GM19467 (cell line): ENCODE results near the gene SLC3A2.

Experiments used
- ATAC-seq: cut with Tn5 transposase; IDR thresholded peaks from one replicate; pipeline ENCODE4 v1.9.1; 2021; ENCODE audit warnings: mild to moderate bottlenecking, moderate library complexity; ENCODE audit not compliant: unreplicated experiment

Gene SLC3A2

DNA sequence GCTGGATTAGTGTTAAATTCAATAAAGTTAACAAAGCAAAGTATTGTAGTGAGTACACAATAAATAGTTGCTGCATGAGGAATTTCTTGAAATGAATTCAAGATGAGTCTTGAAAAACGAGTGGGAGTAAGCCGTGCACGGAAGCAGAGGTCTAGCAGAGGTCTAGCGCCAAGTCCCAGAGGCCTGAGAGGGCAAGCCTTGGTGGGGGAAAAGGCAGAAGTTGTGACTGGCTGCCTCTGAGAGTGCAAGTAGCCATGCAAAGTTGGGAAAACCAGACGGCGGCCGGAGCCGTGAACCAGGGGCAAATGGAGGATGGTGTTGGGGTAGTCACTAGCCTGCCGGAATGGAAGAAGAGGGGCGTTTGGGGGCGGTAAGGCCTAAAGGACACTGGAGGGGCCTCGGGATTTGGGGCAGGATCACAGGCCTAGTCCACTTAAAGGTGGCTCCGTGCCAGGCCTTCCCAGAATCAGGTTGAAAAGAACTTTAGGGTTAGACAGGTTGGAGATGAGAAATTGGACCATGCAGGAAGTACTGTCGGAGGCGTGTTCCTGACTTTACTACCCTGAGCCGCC is 379 bp upstream of the SLC3A2 start:
- ATAC-seq, result no peak

DNA sequence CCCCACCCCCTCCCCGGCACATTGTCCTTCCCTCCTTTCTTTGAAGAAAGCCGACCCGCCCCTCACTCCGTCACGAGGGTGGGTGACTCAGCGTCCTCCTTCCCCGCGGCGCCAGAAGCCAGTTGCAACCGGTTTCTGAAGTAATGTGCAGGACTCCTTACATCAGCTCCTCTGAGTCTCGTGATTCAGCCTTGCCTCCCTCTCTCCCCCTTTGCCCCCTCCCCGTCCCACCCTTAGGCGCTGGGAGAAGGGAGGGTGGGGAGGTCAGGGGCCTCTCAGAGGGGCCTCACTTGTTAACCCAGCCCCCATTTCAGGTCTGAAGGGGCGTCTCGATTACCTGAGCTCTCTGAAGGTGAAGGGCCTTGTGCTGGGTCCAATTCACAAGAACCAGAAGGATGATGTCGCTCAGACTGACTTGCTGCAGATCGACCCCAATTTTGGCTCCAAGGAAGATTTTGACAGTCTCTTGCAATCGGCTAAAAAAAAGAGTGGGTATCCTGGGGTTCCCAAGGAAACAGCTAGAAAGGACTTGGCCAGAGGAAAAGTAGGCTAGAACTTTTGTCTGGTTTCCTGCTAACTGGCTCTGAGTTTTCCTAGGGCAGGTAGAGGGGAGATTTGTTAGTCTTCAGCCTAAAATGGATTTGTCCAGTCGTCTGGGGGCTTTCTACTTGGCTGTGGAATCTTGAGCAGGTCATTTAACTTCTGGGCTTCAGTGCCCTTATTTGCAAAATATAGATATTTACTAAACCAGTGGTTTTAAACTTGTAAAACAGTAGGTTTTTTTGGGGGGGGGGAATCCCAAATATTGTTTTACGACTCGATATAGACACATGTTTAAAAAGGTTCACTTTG is 1.1 kb downstream of the SLC3A2 start:
- ATAC-seq, result peak; percentile 39

GRCh38 chr11:62882431-62882749 is 1.7 kb downstream of the SLC3A2 start:
- ATAC-seq, result no peak

DNA sequence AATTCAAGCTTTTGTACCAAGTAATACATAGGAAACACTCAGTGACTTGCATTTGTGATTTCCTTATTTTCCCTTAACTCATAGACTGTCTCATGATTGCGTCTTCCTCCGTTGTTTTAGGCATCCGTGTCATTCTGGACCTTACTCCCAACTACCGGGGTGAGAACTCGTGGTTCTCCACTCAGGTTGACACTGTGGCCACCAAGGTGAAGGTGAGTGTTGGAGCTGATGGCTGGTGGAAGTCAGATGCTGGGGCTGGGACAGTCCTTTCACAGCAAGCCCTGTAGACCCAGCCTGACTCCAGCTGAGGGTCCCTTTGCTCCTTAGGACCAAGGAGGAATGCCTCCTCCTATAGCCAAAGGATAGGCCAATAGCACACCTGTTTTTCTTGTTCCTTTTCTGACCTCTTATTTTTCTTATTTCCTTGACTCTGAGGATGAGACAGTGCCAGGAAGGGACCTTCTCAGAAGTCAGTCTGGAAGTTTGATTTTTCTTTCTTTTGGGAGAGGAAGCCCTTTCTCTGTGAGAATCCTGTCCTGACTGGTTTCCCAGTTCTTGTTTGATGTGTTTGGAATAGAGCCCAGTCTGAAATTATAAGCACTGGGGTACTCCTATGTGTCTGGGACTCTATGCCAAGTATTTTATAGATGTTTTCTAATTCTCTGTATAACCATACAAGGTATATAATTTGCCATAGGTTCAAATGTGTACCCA is 2.2 kb downstream of the SLC3A2 start:
- ATAC-seq, result no peak

DNA sequence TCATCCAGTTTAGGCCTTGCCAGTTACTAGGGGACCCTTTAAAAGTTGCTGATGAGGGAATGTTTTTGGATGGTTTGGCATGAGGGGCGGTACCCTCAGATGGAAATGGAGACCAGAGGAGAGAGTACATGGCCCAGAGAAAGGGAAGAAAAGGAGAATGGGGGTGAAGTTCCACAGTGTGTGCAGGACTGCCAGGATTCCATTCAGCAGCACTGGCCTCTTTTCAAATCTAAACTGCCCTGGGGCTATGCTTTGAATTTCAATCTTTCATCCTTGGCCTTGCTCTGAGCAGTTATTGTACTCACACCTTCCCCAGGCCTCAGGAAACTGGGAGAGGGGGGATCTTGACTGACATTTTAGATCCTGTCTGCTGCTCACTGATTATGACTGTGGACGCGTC is 3.0 kb downstream of the SLC3A2 start:
- ATAC-seq, result no peak

DNA sequence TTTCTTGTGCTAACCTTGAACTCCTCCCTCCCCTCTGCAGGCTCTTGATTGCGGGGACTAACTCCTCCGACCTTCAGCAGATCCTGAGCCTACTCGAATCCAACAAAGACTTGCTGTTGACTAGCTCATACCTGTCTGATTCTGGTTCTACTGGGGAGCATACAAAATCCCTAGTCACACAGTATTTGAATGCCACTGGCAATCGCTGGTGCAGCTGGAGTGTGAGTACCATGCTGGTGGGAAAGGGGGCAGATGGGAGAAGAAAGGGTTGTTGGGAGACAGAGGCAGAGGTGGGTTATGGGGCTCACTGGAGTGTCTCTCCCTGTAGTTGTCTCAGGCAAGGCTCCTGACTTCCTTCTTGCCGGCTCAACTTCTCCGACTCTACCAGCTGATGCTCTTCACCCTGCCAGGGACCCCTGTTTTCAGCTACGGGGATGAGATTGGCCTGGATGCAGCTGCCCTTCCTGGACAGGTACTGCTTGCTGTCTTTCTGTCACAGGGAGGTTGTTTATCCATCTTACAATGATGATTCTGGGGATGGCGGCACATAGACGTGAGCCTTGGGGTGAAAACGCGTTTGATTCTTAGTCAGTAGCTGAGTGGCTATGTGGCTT is 4.5 kb downstream of the SLC3A2 start:
- no peak for ATAC-seq

- no peak for ATAC-seq
Observed at GRCh38 chr11:62888406-62888805, 7.7 kb downstream of the SLC3A2 start.

DNA sequence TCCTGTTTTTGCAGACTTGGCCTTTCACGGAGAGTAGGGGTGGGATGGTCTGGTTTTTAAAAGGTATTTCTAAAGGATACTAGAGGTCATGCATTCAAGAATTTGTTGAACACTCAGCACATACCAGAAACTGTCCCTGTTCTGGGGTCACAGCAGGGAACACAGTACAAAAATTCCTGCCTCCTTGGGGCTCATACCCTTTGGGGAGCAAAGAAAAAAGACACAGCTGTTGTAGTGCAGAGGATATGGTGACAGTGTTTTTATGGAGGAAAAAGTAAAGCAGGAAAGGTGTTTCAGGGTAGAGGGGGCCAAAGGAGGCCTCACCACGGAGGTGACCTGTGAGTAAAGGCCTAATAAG is 8.4 kb downstream of the SLC3A2 start:
- ATAC-seq, result no peak

GRCh38 chr11:62889484-62890437 is 9.1 kb downstream of the SLC3A2 start:
- no peak for ATAC-seq

GRCh38 chr11:62892077-62892922 is 11.6 kb downstream of the SLC3A2 start:
- no peak for ATAC-seq

DNA sequence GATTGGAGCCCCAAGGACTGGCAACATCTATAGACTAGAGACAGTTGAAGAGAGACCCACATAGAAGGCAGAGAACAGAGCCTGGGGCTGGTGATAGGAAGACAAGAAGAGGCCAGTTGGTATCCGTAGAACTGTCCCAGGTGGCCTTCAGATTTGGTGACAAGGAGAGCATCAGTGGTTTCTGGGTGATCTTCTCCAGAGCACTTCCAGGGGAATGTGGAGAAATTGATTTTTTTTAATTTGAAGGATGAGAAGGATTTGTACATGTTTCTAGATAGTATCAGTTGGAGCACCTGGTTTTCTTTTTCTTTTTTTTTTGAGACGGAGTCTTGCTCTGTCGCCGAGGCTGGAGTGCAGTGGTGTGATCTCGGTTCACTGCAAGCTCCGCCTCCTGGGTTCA is 14.8 kb downstream of the SLC3A2 start:
- ATAC-seq, result no peak

DNA sequence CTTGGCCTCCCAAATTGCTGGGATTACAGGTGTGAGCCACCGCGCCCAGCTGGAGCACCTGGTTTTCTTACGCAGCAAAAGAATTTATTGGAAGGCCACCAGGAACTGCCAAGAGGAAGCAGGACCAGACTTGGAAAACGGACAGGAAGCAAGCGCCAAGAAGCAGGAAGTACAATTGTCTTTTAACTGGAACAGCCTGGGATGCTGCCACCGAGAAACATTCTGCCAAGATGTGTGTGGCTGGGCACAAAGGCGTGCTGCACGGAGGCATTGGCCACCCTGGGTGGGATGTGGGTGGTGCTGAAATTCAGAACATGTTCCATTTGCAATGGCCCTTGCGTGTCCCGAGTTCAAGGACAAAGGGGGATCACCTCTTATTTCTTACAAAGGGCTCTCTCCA is 15.4 kb downstream of the SLC3A2 start:
- no peak for ATAC-seq

DNA sequence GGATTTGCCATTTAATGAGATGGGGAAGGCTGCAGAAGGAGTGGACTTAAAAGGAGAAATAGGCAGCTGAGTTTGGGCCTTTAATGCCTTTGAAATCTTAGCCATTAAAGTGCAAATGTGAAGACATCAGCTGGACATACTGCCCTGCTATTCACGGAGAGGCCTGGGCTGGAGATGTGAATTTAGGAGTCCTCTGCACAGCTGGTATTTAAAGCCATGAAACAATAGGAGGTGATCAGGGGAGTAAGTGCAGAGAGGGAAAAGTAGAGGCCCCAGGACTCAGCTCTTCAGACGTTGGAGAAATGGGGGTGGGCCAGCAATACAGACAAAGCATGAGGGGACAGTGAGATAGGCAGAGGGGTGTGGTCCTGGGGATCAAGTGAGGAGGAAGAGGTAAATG is 16.6 kb downstream of the SLC3A2 start:
- ATAC-seq, result no peak

GRCh38 chr11:62898027-62898426 is 17.3 kb downstream of the SLC3A2 start:
- no peak for ATAC-seq

- ATAC-seq, result no peak
Observed at GRCh38 chr11:62902932-62903331, 22.2 kb downstream of the SLC3A2 start.

DNA sequence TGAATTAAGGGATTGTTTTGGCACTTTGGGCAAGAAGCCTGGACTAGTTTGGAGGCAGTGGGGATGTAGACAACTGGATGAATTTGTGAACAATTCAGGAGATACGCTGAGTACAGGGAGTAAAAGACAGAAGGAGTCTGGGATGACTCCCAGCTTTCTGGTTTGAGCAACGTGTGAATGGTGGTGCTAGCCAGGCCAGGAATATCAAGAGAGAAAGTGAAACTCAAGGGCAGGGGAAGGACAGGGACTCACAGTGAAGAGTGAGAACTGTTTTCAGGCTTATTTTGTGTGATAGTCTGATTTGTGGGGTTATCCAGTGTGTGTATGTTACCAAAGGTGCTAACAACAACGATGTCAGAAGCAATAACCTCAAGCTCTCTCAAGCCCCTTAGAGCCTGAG is 24.6 kb downstream of the SLC3A2 start:
- no peak for ATAC-seq

DNA sequence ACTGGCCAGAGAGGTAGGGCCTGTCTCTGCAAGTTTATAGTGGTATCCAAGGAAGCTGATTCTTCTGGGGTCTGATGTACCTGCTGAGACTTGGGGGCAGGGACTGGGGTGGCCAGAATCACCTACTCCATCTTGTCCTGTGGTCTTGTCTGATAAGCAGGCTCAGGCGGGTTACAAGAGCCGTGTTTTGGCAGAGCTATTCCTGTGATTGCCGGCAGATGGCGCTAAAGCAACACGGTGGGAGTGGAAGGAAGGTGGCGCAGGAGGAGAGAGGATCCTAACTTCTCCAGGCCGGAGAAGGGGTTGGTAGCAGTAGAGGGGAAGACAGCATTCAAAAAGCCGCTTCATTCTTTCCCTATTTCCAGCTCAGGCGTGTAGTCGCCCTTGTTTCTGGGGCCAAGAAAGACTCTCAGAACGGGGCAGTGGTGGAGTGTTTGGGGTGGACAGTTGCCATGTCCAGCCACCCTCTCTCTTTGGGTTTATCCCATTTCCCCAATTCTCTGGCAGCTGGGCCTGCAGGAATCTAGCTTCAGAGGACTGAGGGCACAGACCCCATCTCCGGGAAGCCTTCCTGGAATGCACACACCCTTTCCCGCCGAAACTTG is 25.3 kb downstream of the SLC3A2 start:
- no peak for ATAC-seq

GRCh38 chr11:62908468-62909072 is 27.9 kb downstream of the SLC3A2 start:
- no peak for ATAC-seq
